ENCODE results near the gene FMN1.
A peak's percentile ranks its signal among the peaks of the same experiment; 100 is the strongest.

FMN1 gene

GRCh38 chr15:33152502-33153109 lies 41.9 kb downstream of the FMN1 start:
- no peak for DNase-seq

GRCh38 chr15:33150971-33151370 lies 43.5 kb downstream of the FMN1 start:
- no peak for DNase-seq

GRCh38 chr15:33150431-33150941 lies 44.0 kb downstream of the FMN1 start:
- no peak for DNase-seq

- DNase-seq, result no peak
These were observed 44.6 kb downstream of the FMN1 start for GRCh38 chr15:33149919-33150318.

- no peak for DNase-seq
These were observed 46.3 kb downstream of the FMN1 start for GRCh38 chr15:33148129-33148751.

DNA sequence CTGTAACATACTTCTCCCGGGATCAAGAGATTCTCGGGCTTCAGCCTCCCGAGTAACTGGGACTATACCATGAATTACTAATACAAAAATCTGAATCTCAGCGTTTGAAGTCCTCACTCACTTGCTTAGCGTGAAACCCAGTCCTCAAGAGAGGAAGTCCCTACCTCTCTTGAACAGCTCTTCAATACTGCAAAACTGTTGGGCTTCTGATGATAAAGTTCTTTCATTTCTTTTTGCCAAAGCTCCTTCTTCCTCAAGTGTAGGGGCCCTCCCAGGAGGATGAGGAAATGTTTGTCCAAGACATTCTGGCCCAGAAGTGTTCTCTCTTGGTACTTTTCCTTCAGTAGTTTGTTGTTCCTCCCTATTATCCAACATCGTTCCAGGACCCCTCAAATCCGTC lies 48.5 kb downstream of the FMN1 start:
- no peak for DNase-seq

GRCh38 chr15:33145447-33145846 lies 49.1 kb downstream of the FMN1 start:
- DNase-seq, result no peak

DNA sequence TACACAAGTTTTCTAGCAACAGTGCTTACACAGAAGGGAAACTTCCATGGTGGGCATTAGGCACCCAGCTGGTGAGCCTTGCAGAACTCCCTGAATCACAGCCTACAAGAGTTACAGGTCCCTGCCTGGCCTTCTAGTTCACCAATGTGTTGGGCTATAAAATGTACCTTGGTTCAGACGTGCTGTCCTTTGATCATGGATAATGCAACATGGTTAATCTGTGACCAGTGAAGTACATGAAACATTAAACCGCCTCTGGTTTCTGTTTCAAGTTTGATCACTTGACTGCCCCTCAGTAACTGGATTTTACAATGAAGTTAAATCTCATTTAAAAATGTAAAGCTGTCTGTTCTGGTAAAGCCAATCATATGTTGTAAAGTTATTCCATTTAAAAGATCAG lies 51.8 kb downstream of the FMN1 start:
- no peak for DNase-seq

GRCh38 chr15:33138000-33138399 lies 56.5 kb downstream of the FMN1 start:
- DNase-seq, result peak; percentile 5

DNA sequence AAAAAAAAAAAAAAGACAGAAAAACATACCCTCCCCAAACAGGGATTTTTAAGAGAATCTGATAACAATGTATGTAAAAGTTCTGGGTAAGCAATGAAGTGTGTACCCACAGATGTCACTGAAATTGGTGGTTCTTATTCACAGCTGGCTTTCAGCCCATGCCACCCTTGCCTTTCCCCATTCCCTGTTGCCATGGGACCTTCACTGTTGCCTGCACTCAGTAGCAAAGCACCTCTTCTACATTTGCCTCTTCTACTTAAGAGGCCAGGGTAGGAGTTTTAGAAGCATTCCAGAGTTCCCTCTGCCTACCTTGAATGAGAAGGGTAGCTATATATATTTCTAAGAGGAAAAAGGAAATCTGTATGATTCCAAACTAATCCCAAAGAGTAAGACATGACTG lies 57.4 kb downstream of the FMN1 start:
- no peak for DNase-seq

GRCh38 chr15:33136353-33136752 lies 58.2 kb downstream of the FMN1 start:
- no peak for DNase-seq

DNA sequence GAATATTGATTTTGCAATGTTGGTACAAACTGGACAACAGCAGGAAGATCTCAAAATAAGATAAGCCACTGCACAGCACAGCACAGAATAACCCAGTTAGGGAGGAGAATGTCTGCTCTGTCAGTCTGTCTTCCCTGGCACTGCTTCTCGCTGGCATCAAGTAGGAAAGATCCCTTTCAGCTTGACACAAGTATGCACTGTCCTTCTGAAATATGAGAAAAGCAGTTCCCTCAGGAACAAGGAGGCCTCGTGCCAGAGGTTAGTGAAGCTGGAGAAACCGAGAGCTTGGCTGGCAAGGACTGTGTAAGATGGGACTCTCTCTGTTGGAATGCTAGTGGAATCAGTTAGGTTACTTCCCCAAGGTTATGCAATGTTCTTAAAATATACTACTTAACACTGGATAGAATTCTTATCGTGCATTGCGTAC lies 59.1 kb downstream of the FMN1 start:
- DNase-seq, result no peak

DNA sequence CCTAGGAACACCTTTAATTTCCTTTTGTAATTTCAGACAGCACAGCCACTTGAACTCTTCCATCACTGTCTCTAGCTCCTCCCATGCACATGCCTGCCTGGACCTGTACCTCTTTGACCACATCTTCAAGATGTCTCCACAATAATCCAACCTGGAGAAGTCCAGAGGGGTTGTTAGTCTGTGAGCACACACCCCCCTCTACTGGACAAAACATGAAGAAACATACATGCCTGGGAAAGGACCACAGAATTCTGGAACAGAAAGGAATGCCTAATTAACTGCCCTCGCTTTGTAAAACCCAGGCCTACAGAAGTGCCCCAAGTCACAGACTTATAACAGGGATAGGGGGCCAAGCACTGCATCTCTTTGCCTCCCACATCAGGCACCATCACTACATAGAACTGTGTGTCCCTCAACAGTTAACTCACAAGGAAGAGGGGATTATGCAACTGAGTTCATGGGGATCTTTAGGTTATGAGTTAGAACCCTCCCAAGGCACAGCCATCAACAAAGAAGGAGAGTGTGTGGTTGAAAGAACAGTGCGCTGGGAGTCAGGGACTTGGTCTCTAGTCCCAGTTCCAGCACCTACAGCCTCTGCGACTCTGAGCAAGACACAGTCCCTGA lies 61.7 kb downstream of the FMN1 start:
- peak; percentile 30 for DNase-seq

GRCh38 chr15:33132233-33132580 lies 62.3 kb downstream of the FMN1 start:
- no peak for DNase-seq

- no peak for DNase-seq
These were observed 62.8 kb downstream of the FMN1 start for GRCh38 chr15:33131552-33132232.

DNA sequence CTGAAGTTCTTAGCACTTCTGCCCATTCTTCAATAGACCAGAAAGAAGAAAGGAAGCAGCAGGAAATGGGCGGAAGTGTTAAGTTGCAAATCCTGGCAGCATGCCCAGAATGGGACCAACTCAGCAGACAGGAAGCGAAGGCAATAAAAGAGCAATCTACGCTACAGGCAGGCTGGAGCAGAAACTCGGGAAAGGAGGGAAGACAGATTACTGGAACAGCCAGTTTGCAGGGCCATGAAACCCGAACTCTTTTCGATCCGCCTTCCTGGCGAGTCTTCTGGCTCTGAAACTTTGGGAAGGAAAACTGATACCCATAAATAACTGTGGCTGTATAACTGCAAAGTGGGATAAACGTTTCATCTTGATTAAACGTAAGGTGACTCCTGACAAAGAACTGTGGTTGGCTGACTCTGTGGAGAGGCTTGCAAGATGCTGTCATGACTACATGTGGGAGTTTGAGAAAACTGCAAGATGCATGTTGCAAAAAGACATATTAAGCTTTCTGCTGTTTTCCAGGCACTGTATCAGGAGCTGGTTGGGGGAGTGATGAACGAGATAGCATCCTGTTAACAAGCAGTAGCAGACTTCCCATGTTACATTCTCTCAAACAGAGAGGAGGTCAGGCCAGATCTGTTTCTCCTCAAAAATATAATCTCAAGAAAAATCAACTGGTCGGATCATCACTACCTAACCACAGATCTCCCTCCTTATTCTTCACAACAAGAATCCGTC lies 67.8 kb downstream of the FMN1 start:
- peak; percentile 91 for DNase-seq

DNA sequence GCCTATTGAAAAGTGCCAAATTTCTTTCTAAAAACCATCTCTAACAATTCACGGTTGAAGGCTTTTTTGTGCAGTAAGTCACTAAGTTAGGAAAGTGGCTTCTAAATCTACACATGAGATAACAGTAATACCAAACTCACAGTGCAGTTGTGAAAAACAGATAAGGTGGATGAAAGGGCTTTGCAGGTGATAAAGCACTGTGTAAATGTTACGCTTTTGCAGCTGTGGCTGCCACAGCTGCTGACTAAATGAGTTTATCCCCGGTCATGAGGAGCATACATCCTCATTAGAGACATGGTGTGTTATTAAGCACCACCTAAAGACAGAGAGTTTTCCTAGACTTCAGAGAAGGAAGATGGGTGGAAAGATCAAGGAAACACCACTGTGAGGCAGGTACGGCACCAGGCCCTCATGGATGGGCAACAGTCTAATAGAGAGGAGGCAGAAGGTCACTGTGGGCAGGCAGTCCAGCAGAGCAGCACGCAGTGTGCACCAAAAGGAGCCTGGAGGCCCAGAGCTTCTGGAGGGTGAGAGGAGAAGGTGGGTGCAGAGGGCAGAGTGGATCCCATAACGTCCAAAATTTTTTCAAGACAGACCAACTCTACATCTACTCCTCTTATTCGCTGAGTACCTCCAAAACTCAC lies 68.5 kb downstream of the FMN1 start:
- peak; percentile 25 for DNase-seq

DNA sequence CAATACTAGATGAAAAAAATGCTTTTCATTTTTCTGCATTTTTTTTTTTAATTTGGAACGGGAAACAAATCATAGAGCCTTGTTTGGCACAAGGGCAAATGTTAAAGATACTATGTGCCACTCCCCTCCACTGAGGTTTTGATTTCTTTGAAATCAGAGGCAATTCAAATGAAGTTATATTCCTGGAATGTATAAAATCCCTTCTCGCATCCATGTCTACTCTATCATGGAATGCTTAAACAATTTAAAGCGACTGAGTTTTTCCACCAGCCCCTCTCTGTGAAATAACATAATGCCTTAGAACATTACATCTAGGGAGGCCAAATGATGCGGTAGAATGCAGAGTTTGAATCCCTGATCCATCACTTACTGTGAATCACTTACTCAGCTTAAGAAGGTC lies 69.7 kb downstream of the FMN1 start:
- no peak for DNase-seq

DNA sequence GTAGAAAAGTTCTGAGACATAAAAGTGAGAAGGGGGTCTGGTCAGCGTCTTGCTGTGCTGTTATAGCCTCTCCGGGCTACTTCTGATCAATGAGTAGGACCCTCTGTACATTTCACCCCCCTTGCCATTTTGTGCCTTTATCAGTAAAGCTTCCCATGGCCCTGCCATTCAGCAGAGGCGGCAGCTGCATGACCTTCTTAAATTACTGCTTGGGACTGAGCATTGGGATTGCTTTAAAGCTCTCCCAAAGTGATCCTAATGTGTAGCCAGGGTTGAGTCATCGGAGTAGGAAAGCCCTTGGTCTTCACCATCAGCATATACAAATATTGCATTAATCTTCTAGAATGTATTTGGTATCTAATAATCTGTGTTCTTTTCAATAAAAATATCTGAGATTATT lies 70.2 kb downstream of the FMN1 start:
- DNase-seq, result no peak

GRCh38 chr15:33119865-33120264 lies 74.6 kb downstream of the FMN1 start:
- DNase-seq, result no peak

DNA sequence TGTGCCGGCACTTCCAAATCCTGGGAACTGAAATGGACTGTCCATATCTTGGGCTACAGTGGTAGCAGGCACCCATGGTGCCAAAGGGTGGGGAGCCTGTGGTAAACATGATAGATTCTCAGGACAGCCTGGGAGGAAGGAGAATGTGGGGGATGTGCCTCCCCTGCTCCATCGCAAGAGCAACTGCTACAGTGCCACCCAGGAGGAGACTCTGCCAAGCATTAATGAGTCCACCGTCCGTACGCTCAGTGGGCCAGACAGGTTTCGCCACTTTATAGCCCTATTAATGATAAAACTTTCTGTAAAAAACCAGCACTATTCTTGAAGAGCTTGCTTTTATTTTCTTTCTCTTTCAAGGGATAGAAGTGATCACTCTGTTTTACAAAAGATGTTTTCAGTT lies 75.2 kb downstream of the FMN1 start:
- DNase-seq, result no peak

DNA sequence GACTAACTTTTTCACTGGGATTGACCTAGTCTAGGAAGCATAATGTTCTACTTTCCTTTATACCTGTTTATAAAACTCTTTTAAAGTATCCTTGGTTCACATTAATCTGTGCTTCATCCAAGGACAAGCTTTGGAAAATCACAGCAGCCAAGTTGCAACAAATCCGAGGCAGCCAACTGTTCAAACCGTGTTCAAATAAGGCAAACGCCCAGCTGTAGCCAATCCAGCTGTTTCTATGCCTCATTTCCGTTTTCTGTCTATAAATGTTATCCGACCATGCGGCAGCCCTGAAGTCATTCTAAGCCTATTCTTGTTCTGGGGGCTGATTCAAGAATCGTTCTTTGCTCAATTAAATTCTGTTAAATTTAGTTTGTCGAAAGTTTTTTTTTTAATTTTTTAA lies 78.3 kb downstream of the FMN1 start:
- no peak for DNase-seq

Measured in NCI-H345 (cell line).